Activated CD8-positive, alpha-beta memory T cell treated with anti-CD3 and anti-CD28 coated beads for 48 hours (primary cell): Measurements from ENCODE around the gene BCL2L11.
"Not testable (repeated sequence)": the region's sequence is repeated elsewhere in the genome, so short reads cannot be mapped to it uniquely, and the experiment has no call there.

Experiments used
- DNase-seq, 3 experiments: peaks; one replicate each; pipeline ENCODE4 v3.0.0-alpha.2; 2020; ENCODE audit warnings: low read depth in 2 of 3, low spot score in 2 of 3

Gene BCL2L11, protein sequence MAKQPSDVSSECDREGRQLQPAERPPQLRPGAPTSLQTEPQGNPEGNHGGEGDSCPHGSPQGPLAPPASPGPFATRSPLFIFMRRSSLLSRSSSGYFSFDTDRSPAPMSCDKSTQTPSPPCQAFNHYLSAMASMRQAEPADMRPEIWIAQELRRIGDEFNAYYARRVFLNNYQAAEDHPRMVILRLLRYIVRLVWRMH

DNA sequence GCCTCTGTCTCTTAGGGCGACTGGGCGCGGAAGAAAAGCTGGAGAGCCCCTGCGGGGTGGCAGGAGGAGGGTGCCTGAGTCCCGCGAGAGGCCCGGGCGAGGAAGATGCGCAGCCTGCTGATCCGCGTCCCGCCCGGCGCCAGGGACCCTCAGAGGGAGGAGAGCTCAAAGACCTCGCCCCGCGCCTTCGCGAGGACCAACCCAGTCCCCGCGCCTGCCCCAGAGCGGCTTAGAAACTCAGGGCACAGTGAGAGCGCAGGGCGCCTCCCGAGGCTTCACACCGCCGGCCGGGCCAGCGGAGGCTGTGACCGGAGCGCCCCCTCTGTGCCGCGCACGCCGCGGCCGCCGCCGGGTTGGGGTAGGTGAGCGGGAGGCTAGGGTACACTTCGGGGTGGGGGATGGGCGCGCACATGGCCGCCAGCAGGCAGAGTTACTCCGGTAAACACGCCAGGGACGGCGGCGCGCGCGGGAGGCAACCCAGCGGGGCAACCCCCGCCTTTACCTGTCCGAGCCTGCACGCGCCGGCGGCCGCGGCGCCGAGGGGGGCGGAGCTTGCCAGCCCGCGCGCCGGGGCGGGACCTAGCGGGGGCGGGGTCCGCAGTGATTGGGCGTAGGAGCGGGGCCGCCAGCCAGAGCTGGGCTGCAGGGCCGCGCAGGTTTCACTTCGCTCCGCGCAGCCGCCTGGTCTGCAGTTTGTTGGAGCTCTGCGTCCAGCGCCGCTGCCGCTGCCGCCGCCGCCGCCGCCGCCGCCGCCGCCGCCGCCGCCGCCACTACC, at the start of gene BCL2L11:
BCL2L11 (plus strand) TSS at position 662 of the 775 bp plus-strand sequence. CDS start 2,832 bp downstream, outside the sequence.
- DNase-seq, result peak; percentile 74 to 92 (median 84)

DNA sequence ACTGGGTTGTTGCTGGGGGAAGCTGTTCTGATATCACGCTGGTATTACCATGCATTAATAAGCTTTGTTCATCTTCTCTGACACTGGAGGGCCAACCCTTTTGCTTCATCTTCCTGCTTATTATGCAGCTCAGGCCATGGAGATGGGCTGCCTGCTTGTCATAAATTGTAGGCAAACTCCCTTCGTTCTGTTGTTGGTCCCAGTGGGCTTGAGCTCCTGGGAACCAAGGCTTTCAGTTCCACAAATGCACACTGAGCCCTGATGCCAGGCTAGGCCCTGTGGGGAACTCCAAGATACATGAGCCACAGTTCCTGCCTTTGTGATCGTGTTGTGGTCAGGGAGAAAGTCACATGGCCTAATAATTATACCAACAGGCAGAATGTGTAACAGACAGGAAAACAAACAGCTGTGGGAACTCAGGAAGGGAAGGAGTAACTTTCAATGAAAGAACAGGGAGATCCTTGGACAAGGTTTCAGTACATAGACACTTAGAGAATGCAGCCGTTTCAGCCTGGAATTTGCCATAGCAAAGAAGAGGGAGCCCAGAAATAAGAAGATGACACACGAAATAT, 49.0 kb upstream of the BCL2L11 start:
- no peak for DNase-seq

DNA sequence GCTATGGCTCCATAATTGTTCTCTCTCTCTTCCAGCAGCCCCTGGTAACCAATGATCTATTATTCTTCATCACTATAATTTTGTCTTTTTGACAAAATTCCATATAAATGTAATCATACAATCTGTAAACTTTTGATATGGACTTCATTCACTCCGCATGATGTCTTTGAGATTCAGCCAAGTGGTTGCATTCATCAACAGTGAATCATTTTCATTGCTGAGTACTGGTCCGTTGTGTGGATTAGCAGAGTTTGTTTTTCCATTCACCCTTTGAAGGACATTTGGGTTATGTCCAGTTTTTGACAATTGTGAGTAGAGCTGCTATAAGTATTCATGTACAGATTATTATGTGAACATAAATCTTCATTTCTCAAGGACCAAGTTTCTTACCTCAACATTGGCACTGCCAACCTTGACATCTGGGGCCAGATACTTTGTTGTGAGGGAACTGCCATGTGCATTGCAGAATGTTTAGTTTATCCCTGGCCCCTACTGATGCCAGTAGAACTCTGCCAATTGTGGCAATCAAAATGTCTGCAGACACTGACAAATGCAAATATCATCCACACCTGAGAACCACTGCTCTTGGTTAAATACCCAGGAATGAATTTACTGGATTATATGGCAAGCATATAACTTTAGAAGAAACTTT, 48.4 kb upstream of the BCL2L11 start:
- no peak for DNase-seq

DNA sequence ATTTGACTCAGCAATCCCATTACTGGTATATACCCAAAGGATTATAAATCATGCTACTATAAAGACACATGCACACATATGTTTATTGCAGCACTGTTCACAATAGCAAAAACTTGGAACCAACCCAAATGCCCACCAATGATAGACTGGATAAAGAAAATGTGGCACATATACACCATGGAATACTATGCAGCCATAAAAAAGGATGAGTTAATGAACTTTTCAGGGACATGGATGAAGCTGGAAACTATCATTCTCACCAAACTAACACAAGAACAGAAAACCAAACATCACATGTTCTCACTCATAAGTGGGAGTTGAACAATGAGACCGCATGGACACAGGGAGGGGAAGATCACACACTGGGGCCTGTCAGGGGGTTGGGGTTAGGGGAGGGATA, 38.1 kb upstream of the BCL2L11 start:
- not testable (repeated sequence) for DNase-seq

DNA sequence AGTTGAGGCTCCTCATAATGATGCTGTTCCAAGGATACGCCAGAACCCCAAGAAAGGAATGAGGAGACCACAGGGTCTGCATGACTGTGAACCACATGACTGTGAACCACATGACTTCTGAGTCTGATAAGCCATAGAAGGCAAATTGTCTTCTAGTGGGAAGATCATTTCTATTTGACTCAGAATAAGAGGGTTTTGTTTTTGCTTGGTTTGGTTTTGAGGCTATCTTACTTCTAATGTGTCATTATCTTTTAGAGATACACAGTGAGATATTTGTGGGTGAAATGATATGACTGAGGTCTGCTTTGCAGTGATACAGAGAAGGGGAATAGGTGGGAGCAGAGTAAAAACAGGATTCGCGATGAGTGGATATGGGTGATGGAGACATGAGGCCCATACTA, 28.9 kb upstream of the BCL2L11 start:
- no peak for DNase-seq

DNA sequence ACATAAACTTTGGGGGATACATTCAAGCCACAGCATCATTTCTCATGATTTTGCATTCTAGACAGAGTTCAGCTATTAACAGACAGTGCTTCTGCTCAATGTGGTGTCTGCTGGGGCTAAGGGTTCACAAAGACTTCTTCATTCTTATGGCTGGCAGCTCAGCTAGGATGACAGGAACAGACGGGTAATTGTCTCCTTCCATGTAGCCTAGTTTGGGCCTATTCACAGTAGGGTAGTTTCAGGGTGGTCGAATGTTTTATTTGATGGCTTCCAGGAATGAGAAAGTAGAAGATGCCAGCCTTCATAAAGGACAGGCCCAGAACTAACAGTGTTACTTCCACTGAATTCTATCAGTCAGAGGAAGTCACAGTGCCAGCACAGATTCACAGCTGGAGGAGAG, 26.0 kb upstream of the BCL2L11 start:
- no peak for DNase-seq

DNA sequence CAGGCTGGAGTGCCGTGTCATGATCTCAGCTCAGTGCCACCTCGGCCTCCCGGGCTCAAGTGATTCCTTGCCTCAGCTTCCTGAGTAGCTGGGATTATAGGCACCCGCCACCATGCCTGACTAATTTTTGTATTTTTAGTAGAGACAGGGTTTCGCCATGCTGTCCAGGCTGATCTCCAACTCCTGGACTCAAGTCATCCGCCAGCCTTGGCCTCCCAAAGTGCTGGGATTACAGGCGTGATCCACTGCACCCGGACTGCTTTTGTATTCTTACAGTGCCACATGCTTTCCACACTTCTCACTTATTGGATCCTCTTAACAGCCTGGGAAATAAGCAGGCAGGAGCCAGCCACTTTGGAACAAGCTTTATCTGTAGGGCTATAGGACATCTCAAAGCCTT, 25.3 kb upstream of the BCL2L11 start:
- no peak for DNase-seq

DNA sequence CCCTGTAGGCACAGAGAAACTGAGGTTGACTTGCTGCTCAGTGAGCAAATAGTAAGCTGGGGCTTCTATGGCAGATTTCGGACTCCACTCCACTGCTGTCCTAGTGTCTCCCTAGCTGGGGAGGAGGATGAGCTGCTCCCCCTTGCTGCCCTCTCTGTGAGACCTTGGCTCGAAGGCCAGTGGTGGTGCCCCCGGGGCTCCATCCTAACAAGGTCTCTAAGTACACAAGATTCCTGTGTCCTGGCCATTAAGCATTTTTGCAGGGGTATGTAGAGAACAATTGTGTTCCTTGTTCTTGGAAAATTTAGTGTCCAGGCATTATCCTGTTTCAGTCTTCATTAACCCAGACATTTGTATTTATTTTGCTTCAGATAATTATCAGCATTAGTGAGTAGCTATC, 21.3 kb upstream of the BCL2L11 start:
- DNase-seq, result no peak

DNA sequence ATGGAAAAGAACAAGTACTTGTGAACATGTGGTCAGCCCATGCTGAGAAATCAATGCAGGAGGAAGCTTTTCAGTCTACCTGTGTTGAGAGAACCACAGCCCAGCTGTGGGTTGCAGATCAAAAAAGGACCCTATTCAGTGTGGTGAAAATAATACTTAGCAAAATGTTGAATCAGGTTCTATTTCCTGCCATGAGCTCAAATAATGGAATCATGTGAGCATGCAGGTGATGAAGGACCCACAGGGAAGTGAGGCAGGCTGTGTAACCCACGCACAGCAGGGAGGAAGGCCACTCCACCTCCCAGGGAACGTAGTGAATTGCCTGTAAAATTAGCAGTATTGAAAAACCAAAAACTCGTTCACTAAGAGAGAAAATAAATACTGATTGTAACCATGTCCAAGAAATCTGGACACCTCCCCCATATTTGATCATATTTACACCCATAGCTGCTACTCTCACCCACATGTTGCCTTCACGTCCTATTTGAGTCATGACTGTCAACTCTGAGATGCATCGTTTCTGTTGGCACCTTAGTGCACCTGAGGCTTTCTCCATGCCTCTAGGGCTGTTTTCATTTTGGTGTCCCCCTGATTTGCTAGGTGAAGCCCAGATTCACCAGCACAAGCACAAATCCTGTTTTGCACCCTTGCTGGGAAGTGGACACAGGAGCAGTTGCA, 20.5 kb upstream of the BCL2L11 start:
- DNase-seq, result no peak

DNA sequence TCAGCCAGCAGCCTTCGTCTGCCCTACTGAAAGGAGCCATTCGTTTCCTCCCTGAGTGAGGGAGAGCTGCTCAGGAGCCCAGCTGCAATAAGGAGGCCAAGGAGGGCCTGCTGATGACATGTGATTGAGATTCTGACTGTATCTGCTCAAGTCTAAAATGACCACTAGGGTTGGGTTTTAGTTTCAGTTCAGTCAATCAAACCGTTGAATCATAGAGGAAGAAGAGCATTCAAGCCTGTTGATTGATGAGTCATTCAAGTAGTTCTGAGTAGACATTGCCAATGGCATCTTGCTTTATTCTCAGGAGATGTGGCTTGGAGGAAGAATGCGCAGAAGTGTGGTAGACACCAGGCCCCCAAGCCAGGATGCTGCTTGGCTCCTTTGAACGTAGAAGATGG, 19.9 kb upstream of the BCL2L11 start:
- DNase-seq, result no peak

DNA sequence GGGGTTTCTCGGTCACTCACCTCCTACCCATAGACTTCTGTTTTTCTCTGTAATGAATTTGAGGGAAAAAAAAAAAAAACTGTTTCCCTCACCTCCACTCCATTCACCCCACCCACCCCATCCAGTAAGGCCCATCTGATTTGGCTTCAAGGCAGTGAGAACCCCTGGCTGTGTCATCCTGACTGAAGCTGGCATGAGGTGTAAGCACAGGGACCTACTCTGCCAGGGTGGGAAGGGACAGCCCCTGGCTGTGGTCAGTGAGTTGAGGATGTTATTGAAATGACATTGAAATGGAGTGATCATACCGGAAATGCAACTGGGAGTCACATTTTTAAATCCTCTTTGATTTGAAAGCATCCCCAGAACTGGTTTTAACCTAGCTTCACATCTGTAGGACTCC, 19.1 kb upstream of the BCL2L11 start:
- DNase-seq, result no peak

DNA sequence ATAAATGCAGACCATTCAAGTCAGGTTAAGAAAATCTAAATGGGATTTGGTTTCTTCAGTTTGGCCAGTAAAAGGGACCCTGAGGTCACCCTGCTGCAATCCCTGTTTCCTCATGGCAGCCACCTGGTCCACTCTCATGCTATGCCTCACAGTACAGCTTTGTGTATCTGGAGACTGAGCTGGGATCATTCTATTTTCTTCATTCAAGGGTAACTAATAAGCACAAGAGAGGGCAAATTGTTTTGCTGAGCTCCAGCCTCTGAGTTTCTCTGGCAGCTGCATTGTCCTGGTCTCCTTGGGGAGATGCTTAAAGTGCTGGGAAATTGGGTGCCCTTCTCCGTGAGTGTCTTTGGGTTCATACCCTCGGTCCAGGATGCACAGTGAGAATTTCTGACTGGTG, 18.5 kb upstream of the BCL2L11 start:
- no peak for DNase-seq

DNA sequence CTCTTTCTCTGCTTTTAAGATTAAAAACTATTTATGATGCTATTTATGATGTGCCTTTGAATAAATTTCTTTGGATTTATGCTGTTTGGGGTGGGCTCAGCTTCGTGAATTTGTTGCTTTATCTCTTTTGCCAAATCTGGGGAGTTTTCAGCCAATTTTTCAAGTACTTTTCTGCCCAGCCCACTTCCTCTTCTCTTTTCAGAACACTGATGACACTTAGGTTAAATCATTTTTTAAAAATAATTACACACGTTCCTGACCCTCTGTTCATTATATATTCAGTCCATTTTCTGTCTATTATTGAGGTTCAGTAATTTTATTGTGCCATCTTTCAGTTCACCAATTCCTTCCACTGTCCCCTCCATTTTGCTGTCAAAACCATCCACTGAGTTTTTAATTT, 14.8 kb upstream of the BCL2L11 start:
- no peak for DNase-seq

DNA sequence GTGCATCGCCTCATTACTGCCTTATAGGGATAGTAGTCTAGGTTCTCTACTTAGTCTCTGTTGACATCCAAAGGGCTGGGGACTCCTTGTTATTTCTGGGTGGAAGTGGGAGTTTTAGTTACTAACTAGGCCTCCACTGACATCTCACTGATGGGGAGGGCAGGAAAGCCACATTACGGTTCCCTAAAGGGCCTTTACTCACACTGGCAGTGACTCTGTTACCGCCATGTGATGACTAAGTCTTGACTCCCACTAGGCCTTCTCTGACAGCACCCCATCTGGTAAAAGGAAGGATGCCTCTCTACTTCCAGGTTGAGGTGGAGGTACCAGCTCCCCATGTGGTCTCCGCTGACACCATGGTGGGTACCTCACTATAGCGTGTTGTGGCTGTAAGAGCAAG, 14.0 kb upstream of the BCL2L11 start:
- DNase-seq, result no peak

DNA sequence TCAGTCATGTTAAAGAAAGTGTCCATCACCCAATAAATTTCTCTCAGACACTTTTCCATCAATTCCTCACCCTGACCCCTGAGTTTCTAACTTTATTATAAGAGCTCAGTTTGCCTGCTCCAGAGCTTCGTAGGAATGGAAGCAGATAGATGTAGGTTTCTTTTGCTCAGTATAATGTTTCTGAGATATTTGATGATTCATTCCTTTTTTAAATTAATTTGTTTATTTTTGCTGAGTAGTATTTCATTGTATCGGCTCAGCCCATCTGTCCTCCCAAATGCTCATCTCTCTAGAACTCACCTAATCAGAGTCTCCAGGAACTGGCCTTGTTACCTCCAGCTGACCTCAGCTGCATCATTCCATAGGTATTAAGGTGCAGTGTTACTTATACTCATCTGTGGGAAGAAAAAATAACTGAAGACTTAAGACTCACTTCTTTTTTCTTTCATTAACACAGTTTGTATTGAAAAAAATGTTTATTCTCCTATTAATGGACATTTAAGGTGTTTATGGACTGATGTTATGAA, 11.9 kb upstream of the BCL2L11 start:
- DNase-seq, result no peak

DNA sequence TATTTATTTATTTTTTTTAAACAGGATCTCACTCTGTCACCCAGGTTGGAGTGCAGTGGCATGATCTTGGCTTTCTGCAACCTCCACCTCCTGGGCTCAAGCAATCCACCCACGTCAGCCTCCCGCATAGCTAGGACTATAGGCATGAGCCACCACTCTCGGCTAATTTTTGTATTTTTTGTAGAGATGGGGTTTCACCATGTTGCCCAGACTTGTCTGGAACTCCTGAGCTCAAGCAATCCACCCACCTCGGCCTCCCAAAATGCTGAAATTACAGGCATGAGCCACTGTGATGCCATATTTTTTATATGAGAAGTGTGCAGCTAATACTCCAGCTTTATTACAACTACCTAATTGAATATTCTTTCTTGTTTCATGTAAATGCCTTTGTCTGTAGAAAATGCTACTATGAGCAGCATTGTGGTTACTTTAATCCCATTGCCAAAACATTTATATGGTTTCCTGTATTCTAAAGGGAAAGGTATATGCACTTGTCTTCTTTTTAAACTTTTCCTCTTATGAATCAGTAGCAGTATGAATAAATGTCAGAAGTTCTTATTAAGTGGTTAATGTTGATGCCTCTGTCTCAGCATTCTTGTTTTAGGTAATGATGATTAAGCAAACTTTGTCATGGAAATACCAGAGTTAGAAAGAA, 9.5 kb upstream of the BCL2L11 start:
- no peak for DNase-seq

DNA sequence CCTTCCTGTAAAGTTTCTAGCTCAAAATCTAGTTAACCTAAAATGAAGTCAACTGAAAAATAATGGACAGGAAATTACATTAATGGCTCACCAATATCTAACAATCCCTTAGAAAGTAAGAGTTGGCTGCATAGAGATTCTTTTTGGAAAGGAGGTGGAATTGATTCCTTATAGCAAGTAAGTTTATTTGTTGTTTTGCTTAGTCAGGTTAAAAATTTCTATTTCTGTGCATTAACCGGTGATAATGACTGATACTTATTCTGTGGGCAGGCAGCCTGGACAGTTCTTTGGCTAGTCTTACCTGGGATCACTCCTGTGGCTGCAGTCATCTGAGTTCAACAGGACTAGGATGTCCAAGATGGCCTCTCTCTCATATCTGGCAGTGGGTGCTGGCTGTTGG, 6.9 kb upstream of the BCL2L11 start:
- DNase-seq, result no peak

DNA sequence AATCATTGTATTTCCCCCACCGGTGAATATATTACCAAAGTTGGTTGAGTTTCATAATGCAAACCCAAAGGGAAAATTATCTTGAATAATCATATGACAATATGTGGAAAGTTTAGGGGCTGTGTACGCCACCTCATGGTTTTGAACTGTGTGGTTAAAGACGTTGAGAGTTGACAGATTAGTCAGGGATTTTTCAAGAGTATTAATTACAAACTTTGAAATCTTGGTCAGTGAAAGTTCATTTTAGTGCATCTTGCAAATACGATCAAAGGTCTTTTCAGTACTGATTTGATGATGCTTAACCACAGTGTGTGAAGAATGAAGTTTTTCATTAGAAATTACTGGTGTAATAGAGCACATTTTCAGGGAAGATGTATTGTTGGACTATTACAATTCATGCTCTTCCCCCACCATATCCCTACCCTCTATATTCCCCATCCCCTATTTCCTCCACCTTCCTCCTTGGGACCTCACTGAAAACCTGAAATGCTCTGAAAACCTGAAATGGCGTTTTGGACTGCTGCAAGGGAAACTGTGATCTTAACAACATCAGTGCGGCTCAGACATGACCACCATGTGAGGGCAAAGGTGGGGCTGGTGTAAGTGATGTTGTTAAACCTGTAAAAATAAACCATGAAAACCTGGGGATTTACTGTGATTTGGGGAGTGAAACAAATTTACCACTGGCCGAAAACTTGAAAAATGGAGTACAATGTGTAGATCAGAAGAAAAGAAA, 4.5 kb upstream of the BCL2L11 start:
- DNase-seq, result no peak

DNA sequence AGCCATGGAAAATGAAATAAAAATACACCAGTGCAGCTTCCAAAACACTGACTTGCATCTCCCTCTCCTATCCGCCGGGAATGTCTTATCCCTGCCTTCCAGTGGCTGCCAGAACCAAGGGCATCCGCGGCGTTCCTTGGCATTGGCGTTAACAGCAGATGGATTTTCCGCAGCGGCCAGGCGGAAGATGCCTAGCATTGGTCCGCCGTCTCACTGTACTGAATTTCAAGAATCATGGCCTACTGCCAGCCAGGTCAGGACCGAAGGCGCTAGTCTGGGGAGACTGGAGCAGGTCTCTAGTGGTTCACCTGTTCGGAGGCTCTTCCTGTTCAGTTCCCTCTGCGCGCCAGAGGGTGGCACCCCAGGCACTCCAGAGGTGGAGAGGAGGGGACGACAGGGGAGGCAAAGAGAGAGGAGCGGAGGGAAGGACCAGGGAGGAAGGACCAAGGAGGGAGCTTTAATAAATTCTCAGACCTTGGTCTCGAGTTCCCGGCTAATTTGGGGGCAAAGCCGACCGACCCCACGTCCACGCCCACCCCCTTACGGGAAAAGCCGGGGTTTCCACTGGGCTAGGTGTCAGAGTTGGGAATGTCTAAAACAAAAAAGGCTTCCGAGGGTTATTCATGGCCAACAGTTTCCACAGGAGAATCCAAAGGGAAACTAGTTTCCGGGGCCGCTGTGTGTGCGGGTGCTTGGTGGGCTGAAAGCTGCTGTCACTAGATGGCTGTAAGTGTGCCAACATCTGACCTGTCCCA, 3.7 kb upstream of the BCL2L11 start:
- DNase-seq, result peak in 2 of 3 experiments; percentile 31 to 33
